ENCODE results near the gene YWHAQ.
"Not testable (repeated sequence)": the region's sequence is repeated elsewhere in the genome, so short reads cannot be mapped to it uniquely, and the experiment has no call there.

YWHAQ gene

GRCh38 chr2:9618410-9618809 lies 12.4 kb downstream of the YWHAQ start:
- TF ChIP-seq Cebpa-rat (IDR thresholded peaks at IDR 0.05) = no peak
- Histone ChIP-seq H3K9me3 (no peaks in the 10 kb centered on the region), H3K27ac (peak overlapping the region; percentile 64), H3K9ac (peak overlapping the region; percentile 39; the same call in 1 of the 2 replicates), H3K36me3 (peaks cover 64% of the 10 kb centered on the region), H3K27me3 (no peaks in the 10 kb centered on the region), H3K4me1 (peaks cover 81% of the 10 kb centered on the region), H4K20me1 (peaks cover 100% of the 10 kb centered on the region), H3K4me3 (peak overlapping the region; percentile 35; the same call in 1 of the 2 replicates), H3K4me2 (peak overlapping the region; percentile 78)

GRCh38 chr2:9617749-9618148 lies 13.0 kb downstream of the YWHAQ start:
- Histone ChIP-seq H3K4me1 (peaks cover 87% of the 10 kb centered on the region), H3K4me2 (peak overlapping the region; percentile 78), H4K20me1 (peaks cover 100% of the 10 kb centered on the region), H3K9me3 (no peaks in the 10 kb centered on the region), H3K36me3 (peaks cover 64% of the 10 kb centered on the region), H3K27ac (peak overlapping the region; percentile 64), H3K9ac (no peak overlapping the region), H3K27me3 (no peaks in the 10 kb centered on the region), H3K4me3 (peak overlapping the region; percentile 35; the same call in 1 of the 2 replicates)
- no peak for TF ChIP-seq Cebpa-rat (IDR thresholded peaks at IDR 0.05)

- peaks cover 92% of the 10 kb centered on the region for H3K4me1 ChIP-seq
- no peak overlapping the region for H3K9ac ChIP-seq
- H3K9me3 ChIP-seq = no peaks in the 10 kb centered on the region
- TF ChIP-seq Cebpa-rat (IDR thresholded peaks at IDR 0.05) = no peak
- peak overlapping the region; percentile 78 for H3K4me2 ChIP-seq
- 0 out of 2 replicates have a peak overlapping the region, but pooled peaks have one; percentile 64 for H3K27ac ChIP-seq
- no peaks in the 10 kb centered on the region for H3K27me3 ChIP-seq
- no peak overlapping the region for H3K4me3 ChIP-seq
- peaks cover 64% of the 10 kb centered on the region for H3K36me3 ChIP-seq
- peaks cover 100% of the 10 kb centered on the region for H4K20me1 ChIP-seq
Measured at GRCh38 chr2:9617296-9617695, 13.5 kb downstream of the YWHAQ start.

- H3K4me3 ChIP-seq = no peak overlapping the region
- H3K36me3 ChIP-seq = peaks cover 71% of the 10 kb centered on the region
- H3K9me3 ChIP-seq = no peaks in the 10 kb centered on the region
- H3K4me2 ChIP-seq = 0 out of 2 replicates have a peak overlapping the region, but pooled peaks have one; percentile 53
- H3K9ac ChIP-seq = no peak overlapping the region
- peaks cover 100% of the 10 kb centered on the region for H4K20me1 ChIP-seq
- H3K4me1 ChIP-seq = peaks cover 100% of the 10 kb centered on the region
- H3K27me3 ChIP-seq = no peaks in the 10 kb centered on the region
- no peak overlapping the region for H3K27ac ChIP-seq
- TF ChIP-seq Cebpa-rat (IDR thresholded peaks at IDR 0.05) = no peak
Measured at GRCh38 chr2:9614562-9614961, 16.2 kb downstream of the YWHAQ start.

- Histone ChIP-seq H3K4me3 (no peak overlapping the region), H3K4me1 (peaks cover 100% of the 10 kb centered on the region), H3K36me3 (peaks cover 71% of the 10 kb centered on the region), H3K4me2 (0 out of 2 replicates have a peak overlapping the region, but pooled peaks have one; percentile 17), H3K9me3 (no peaks in the 10 kb centered on the region), H3K27me3 (no peaks in the 10 kb centered on the region), H3K9ac (no peak overlapping the region), H3K27ac (no peak overlapping the region), H4K20me1 (peaks cover 100% of the 10 kb centered on the region)
- no peak for TF ChIP-seq Cebpa-rat (IDR thresholded peaks at IDR 0.05)
Measured at GRCh38 chr2:9613291-9613690, 17.5 kb downstream of the YWHAQ start.

DNA sequence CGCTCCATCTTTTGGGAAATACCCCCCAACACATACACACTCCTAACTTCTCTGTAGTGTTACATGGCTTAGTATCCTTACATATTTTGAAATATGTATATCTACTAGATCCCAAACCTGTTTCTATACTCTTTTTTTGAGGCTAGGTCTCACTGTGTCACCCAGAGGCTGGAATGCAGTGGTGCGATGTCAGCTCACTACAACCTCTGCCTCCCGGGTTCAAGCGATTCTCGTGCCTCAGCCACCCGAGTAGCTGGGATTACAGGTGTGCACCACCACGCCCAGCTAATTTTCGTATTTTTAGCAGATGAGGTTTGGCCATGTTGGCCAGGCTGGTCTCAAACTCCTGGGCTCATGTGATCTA lies 19.3 kb downstream of the YWHAQ start:
- H3K4me3 ChIP-seq, H3K27ac ChIP-seq, H3K9me3 ChIP-seq, H3K27me3 ChIP-seq, H3K9ac ChIP-seq: not testable (repeated sequence)
- Histone ChIP-seq H3K36me3 (peaks cover 71% of the 10 kb centered on the region), H3K4me2 (peak overlapping the region; percentile 10; the same call in 1 of the 2 replicates), H3K4me1 (peaks cover 93% of the 10 kb centered on the region), H4K20me1 (peaks cover 100% of the 10 kb centered on the region)

DNA sequence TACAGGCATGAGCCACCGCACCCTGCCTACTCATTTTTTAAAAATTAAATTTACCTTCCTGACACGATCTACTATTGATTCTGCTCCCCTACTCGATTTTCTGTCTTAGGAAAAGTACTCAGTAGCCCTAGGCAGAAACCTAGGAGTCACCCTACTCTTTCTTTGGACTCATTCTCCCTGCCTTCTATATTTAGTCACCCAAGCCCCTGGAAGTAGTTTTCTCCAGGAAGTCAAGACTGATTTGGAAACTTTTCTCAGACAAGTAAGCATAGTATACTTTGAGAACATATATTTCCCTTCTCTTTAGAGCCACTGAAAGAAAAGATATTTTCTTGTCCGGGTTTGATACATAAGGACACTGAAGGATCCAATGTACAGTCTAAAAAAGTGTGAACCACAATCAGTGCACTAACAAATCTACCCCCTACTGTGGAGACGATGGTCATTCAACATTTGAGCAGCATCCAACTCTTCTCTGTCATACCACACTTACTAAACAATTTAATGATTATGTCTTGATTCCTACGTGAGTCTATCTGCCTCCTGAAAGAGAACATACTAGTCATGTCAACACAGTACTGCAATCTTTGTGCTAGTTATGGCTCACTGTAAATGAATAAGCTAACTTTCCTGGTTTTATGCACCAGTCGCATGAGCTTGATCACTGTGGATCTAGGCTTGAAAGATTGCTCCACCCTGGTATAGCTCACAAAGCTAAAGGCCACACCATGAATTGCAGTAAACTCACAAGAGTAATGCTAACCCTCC lies 19.8 kb downstream of the YWHAQ start:
- Histone ChIP-seq H3K27me3 (no peaks in the 10 kb centered on the region), H3K4me2 (peak overlapping the region; percentile 10; the same call in 1 of the 2 replicates), H3K4me3 (no peak overlapping the region), H4K20me1 (peaks cover 100% of the 10 kb centered on the region), H3K4me1 (peaks cover 88% of the 10 kb centered on the region), H3K9me3 (peaks cover 11% of the 10 kb centered on the region), H3K27ac (no peak overlapping the region), H3K36me3 (peaks cover 73% of the 10 kb centered on the region), H3K9ac (no peak overlapping the region)
- TF ChIP-seq Cebpa-rat (IDR thresholded peaks at IDR 0.05) = no peak

DNA sequence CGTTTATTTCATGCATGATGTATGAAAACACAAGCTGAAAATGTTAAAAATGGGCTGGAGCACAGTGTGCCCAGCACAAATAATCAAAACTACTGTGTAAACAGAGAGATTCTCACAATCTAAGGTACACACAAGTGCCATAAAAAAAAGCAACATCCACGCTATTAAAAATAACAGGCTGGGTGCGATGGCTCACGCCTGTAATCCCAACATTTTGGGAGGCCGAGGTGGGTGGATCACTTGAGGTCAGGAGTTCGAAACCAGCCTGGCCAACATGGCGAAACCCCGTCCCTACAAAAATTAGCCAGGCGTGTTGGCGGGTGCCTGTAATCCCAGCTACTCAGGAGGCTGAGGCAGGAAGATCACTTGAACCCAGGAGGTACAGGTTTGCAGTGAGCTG lies 22.3 kb downstream of the YWHAQ start:
- Histone ChIP-seq H3K27ac (peak overlapping the region; percentile 45), H3K9me3 (peaks cover 35% of the 10 kb centered on the region), H4K20me1 (peaks cover 100% of the 10 kb centered on the region), H3K4me1 (peaks cover 63% of the 10 kb centered on the region), H3K4me3 (peak overlapping the region; percentile 34; the same call in 1 of the 2 replicates), H3K36me3 (peaks cover 76% of the 10 kb centered on the region), H3K9ac (peak overlapping the region; percentile 63; the same call in 1 of the 2 replicates), H3K4me2 (peak overlapping the region; percentile 80)
- H3K27me3 ChIP-seq = not testable (repeated sequence)

DNA sequence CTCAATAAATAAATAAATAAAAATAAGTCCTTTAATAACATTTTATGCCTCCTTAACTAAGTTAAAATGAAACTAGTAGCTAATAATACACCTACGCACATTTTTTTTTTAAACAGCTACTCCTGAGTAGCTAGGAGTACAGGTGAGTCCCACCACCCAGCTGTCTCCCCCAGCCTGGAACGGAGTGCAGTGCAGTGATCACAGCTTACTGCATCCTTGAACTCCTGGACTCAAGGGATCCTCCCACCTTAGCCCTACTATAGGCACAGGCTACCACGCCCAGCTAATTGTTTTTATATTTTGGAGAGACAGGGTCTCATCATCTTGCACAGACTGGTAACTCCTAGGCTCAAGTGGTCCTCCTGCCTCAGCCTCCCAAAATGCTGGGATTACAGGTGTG lies 28.4 kb downstream of the YWHAQ start:
- Histone ChIP-seq H3K4me1 (peaks cover 4% of the 10 kb centered on the region), H3K36me3 (peaks cover 99% of the 10 kb centered on the region), H3K27me3 (0 out of 2 replicates have a peak, but pooled peaks cover 5% of the 10 kb centered on the region), H3K9ac (no peak overlapping the region), H4K20me1 (peaks cover 100% of the 10 kb centered on the region), H3K4me2 (no peak overlapping the region), H3K4me3 (peak overlapping the region; percentile 13; the same call in 1 of the 2 replicates), H3K9me3 (peaks cover 91% of the 10 kb centered on the region), H3K27ac (no peak overlapping the region)
- no peak for TF ChIP-seq Cebpa-rat (IDR thresholded peaks at IDR 0.05)

DNA sequence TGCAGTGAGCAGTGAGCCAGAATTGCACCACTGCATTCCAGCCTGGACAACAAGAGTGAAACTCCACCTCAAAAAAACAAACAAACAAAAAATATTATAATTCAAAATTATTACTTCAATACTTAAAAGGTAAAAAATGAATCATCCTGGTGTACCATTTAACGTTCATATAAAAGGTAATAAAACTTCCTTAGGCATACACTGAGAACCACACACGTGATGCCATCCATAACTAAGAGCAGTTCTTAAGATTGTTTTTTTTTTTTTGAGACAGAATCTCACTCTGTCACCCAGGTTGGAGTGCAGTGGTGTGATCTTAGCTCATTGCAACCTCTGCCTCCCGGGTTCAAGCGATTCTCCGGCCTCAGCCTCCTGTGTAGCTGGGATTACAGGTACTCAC lies 29.4 kb downstream of the YWHAQ start:
- H3K4me3 ChIP-seq = no peak overlapping the region

More for the DNA sequence above, 29.4 kb downstream of the YWHAQ start:
- no peak overlapping the region for H3K9ac ChIP-seq
- peaks cover 12% of the 10 kb centered on the region for H3K4me1 ChIP-seq
- no peak for TF ChIP-seq Cebpa-rat (IDR thresholded peaks at IDR 0.05)
- peaks cover 99% of the 10 kb centered on the region for H3K36me3 ChIP-seq
- H4K20me1 ChIP-seq = peaks cover 100% of the 10 kb centered on the region
- H3K27ac ChIP-seq = no peak overlapping the region
- peaks cover 85% of the 10 kb centered on the region for H3K9me3 ChIP-seq
- H3K27me3 ChIP-seq = 0 out of 2 replicates have a peak, but pooled peaks cover 5% of the 10 kb centered on the region
- H3K4me2 ChIP-seq = no peak overlapping the region

Measured in BLaER1 (cell line).